Mesothelial cell of epicardium (in vitro differentiated cells): Measurements from ENCODE around the gene METAP2. TPM values are rescaled to one million over a fixed set of nuclear protein-coding genes. Genes with fewer than 3 reads are reported as not detected.

Source experiments
- DNase-seq, 2 experiments: peaks; one replicate each; pipeline ENCODE4 v3.0.0; 2021; ENCODE audit warnings: low spot score in 2 of 2; ENCODE audit not compliant: unreplicated experiment in 2 of 2
- H3K27ac Mint-ChIP-seq: 2 replicates; pipeline ENCODE4 v1.8.0; 2021; ENCODE audit warnings: mixed read lengths
- H3K27me3 Mint-ChIP-seq: 2 replicates; pipeline ENCODE4 v1.8.0; 2021; ENCODE audit warnings: low read depth, mixed read lengths
- H3K36me3 Mint-ChIP-seq: 2 replicates; pipeline ENCODE4 v1.8.0; 2021; ENCODE audit warnings: mixed read lengths
- H3K4me1 Mint-ChIP-seq: 2 replicates; pipeline ENCODE4 v1.8.0; 2021; ENCODE audit warnings: mixed read lengths
- H3K4me3 Mint-ChIP-seq: 2 replicates; pipeline ENCODE4 v1.8.0; 2021; ENCODE audit warnings: mild to moderate bottlenecking, moderate library complexity, mixed read lengths
- H3K9me3 Mint-ChIP-seq: 2 replicates; pipeline ENCODE4 v1.8.0; 2021; ENCODE audit warnings: mixed read lengths
- CTCF ChIP-seq: fragments of 200-600 bp; sonication (generic); IDR thresholded peaks from one replicate; pipeline ENCODE4 v1.5.0; 2021; ENCODE audit warnings: antibody characterized with exemption; ENCODE audit not compliant: unreplicated experiment
- total RNA-seq: library from RNA; stranded (reverse); gene quantifications from 3 replicates; pipeline ENCODE4 v1.2.1, GENCODE V29; 2021

Gene METAP2
- total RNA-seq, 1 donor from 2014 or later: 78.9 TPM

- H3K27ac Mint-ChIP-seq: no peak overlapping the region
- no peak for DNase-seq
- no peak overlapping the region for H3K4me3 Mint-ChIP-seq
- peaks cover 68% of the 10 kb centered on the region for H3K27me3 Mint-ChIP-seq
- peaks cover 7% of the 10 kb centered on the region for H3K9me3 Mint-ChIP-seq
- H3K36me3 Mint-ChIP-seq: peaks cover 5% of the 10 kb centered on the region
- TF ChIP-seq CTCF: no peak
- peaks cover 3% of the 10 kb centered on the region for H3K4me1 Mint-ChIP-seq
Observed at GRCh38 chr12:95544756-95545155, 70.8 kb downstream of the METAP2 start.

GRCh38 chr12:95545303-95545702, 71.4 kb downstream of the METAP2 start:
- no peak overlapping the region for H3K27ac Mint-ChIP-seq
- no peak overlapping the region for H3K4me3 Mint-ChIP-seq
- H3K4me1 Mint-ChIP-seq: peaks cover 3% of the 10 kb centered on the region
- no peak for TF ChIP-seq CTCF
- H3K27me3 Mint-ChIP-seq: peaks cover 68% of the 10 kb centered on the region
- H3K9me3 Mint-ChIP-seq: peaks cover 7% of the 10 kb centered on the region
- H3K36me3 Mint-ChIP-seq: peaks cover 5% of the 10 kb centered on the region
- no peak for DNase-seq

- Mint-ChIP-seq H3K9me3 (peaks cover 7% of the 10 kb centered on the region), H3K4me3 (no peak overlapping the region), H3K36me3 (peaks cover 5% of the 10 kb centered on the region), H3K27me3 (peaks cover 70% of the 10 kb centered on the region), H3K27ac (no peak overlapping the region), H3K4me1 (peaks cover 3% of the 10 kb centered on the region)
- TF ChIP-seq CTCF: no peak
- no peak for DNase-seq
Observed at GRCh38 chr12:95545731-95546490, 72.0 kb downstream of the METAP2 start.

GRCh38 chr12:95546491-95546813, 72.5 kb downstream of the METAP2 start:
- H3K4me3 Mint-ChIP-seq: no peak overlapping the region
- TF ChIP-seq CTCF: no peak
- peaks cover 3% of the 10 kb centered on the region for H3K4me1 Mint-ChIP-seq
- peaks cover 7% of the 10 kb centered on the region for H3K9me3 Mint-ChIP-seq
- no peak for DNase-seq
- no peak overlapping the region for H3K27ac Mint-ChIP-seq
- H3K27me3 Mint-ChIP-seq: peaks cover 76% of the 10 kb centered on the region
- H3K36me3 Mint-ChIP-seq: peaks cover 5% of the 10 kb centered on the region

- Mint-ChIP-seq H3K27me3 (peaks cover 87% of the 10 kb centered on the region), H3K36me3 (peaks cover 5% of the 10 kb centered on the region), H3K4me1 (peaks cover 3% of the 10 kb centered on the region), H3K27ac (no peak overlapping the region), H3K4me3 (peak overlapping the region; percentile 48), H3K9me3 (peaks cover 7% of the 10 kb centered on the region)
- no peak for DNase-seq
- no peak for TF ChIP-seq CTCF
Observed at GRCh38 chr12:95547522-95548055, 73.6 kb downstream of the METAP2 start.
